ENCODE measurements around the gene GLB1L.
"Not testable (repeated sequence)": the region's sequence is repeated elsewhere in the genome, so short reads cannot be mapped to it uniquely, and the experiment has no call there.

Gene GLB1L

DNA sequence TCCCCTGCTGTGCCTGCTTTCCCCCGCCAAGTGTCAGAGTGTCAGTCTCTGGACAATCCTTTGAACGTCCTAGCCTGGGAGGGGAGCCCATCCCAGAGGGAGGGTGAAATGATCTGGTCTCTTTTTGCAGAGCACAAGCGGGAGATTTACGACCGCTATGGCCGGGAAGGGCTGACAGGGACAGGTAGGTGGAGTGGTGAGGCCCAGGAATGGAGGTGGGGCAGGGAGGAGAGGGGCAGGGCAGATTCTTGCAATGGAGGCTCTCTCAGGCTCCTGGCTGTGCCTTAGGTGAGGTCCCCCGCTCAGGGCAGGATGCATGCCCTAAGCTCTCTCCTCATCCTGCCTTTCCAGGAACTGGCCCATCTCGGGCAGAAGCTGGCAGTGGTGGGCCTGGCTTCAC, 36.3 kb upstream of the GLB1L start:
- H3K4me3 ChIP-seq (ENCODE audit: low read depth, low read length), result no peak overlapping the region

DNA sequence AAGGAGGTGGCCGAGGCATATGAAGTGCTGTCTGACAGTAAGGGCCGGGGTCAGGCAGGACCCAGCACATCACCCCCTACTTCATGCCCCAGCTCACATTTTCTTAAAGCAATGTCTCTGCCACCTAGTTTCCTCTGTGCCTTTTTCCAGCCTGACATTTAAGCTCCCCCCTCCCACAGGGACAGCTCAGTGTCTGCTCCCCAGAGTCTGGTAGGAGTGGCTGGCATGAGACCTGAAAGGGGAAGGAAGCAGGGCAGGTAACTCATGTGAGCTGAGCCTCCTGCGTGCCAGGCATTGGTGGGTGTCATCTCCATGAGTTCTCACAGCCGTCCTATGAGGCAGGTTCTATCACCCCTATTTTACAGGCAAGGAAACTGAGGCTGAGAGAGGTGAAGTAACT, 35.4 kb upstream of the GLB1L start:
- no peak overlapping the region for H3K4me3 ChIP-seq (ENCODE audit: low read depth, low read length)

DNA sequence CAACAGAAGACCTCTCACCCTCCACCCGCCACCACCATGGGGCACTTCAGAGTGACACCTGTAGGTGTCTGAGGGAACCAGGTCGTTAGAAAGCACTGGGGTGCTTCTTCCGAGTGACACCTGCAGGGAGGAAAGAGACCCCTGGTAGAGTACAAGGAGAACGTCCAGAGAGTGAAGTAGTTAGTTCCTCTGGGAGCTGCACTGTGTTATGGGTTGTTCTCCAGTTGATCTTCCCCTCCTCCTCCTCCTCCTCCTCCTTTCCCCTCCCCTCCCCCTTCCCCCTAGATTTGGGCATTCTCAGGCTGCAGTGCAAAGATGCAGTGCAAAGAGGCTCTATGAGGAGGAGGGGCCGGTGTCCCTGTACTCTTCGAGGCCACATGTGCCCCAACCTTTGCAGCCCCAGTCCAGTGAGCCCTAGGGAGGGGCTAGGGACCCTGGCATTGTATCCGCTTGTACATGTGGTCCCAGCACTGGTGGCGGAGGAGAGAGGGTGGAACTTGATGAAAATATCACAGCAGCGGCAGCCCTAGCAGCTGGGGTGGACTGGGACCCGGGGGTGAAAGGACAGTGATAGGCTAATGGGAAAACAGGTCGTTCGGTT, 34.8 kb upstream of the GLB1L start:
- peak overlapping the region; percentile 31 for H3K4me3 ChIP-seq (ENCODE audit: low read depth, low read length)

DNA sequence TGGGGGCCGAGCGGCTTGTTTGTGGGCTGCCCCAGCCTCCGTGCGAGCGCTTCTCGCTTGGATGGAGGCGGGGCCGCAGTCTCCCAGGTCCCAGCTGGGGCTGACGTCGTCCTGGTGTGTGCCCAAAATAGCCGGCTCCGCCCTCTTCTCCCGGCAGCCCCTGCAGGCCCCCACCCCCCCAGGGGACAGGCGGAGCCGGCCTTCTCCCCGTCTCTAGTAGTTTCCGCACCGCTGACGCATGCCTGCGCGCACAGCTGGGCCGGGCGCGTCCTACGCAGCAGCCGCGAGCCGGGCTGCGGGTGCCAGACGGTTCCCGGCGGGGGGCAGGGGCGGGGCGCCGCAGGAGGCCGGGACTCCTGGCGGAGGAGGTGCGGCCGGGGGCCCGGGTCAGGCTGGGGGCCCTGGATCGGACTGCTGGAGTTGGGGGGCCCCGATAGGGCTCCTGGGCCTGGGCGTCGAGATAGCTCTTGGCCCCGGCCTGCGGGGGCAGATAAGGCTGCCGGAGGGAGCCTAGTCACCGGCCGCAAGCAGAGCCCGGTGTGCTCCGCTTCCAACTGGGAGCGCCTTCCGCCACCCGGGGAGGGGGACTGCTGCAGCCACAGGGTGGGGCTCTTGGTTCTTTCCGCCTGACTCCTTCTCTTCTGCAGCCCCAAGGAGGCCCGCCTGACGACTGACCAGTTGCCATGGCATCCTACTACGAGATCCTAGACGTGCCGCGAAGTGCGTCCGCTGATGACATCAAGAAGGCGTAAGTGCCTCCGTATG, 34.1 kb upstream of the GLB1L start, which contains the start of gene DNAJB2:
TSS of gene DNAJB2 (plus strand) at position 216 of the 765 bp plus-strand sequence. CDS start at position 684, 468 bp downstream.
- H3K4me3 ChIP-seq (ENCODE audit: low read depth, low read length), result peak within 1 kb of the TSS; percentile 36

DNA sequence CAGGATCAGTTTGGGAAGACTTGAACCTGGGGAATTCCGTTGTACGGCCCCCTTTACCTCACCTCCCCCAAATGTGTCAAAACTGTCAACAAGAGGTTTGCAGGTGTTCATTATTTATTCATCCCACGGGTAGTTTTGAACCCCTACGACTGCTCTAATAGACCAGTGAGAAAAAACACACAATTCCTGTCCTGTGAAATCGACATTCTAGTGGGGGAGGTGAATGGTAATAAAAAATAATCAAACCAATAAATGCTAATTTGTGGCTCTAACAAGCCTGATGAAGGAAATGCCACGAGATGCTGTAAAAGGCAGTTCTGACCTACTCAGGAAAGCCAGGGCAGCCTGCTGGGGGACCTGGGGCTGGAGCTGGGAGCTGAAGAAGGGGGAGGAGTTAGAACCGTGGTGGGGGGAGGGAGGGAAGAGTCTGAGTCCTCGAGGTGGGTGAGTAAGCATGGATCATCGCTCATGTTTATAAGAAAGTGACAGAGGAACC, 33.5 kb upstream of the GLB1L start:
- H3K4me3 ChIP-seq (ENCODE audit: low read depth, low read length), result peak overlapping the region; percentile 36

DNA sequence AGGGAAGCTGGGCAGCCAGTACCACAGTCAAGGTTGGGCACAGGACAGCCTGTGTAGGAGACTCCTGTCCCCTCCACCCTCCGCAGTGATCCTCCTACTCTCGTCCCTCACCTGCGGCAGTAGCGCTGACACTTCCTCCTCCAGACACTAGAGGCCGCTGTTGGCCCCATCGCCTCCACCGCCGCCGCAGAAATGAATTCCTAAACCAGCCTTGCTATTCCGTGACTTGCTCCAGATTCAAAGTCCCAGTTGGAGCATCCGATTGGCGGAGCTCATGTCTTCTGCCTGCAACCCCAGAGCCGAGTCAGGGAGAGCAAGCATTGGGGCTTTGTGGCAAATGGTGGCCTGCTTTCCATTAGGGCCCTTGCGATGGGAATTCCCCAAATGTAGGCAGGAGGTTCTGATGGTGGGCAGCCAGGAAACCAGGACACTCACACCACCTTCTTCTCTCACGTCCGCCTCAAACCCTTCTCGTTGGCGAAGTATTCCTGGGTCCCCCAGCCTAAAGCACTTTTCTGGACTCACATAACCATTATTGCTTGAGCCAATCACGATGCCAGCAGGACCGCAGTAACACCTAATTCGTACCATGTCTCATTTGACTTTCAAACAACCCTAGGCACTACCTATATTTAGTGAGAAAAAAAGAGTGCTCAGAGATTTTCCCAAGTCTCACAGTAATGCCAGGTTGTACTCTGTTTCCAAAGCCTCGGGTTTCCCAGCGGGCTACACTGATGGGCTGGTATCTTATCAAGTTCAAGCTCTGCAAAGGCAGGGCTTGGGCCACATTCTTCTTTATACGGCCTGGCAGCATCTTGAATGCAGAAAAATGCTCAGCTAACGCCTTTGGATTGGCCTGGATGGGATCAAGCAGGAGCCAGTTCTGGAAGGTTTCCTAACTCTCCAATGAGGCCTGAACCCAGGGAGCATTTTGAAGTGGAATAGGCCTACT, 32.7 kb upstream of the GLB1L start:
- no peak overlapping the region for H3K4me3 ChIP-seq (ENCODE audit: low read depth, low read length)

DNA sequence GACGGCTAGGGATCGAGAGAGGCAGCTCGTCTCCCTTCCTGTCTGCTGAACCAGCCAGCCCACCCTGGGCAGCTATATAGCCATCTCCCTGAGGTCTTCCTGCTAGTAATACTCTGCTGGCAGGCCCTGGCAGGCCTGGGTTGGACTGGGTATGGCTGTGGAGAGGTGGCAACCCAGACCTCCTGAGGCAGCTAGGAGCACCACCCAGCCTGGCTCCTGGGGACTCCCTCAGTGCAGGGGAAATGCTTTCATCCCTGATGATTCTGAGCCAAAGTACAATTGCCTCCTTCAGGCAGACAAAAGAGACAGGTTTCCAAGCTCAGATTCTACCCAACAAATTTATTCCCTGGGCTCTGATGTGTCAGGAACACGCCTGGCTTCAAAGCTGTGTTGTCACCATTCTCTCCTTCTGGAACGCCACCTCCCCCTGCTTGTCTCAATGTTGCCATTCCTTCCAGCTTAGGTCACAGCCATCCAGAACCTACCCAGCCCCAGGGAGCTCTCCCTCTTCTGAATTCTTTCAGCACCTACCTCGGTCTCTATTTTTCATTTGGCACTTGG, 29.2 kb upstream of the GLB1L start:
- no peak overlapping the region for H3K4me3 ChIP-seq (ENCODE audit: low read depth, low read length)

DNA sequence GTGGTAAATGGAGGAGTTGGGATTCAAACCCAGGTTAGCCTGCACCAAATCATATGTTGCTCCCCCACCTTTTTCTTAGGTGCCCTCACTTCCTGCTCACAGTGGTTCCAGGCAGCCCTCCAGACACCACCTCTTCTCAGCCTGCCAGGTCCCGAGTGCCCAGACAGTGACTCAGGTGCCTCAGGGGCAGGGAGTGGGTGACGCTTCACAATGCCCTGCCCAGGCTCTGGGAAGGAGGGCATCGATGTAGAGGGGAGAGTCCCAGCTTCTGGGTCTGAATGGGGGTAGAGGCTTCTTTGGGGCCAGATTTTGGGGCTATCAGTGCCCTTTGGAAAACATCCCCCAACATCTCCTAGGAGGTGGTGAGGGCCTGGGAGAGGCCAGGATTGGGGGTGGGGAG, 28.7 kb upstream of the GLB1L start:
- no peak overlapping the region for H3K4me3 ChIP-seq (ENCODE audit: low read depth, low read length)

DNA sequence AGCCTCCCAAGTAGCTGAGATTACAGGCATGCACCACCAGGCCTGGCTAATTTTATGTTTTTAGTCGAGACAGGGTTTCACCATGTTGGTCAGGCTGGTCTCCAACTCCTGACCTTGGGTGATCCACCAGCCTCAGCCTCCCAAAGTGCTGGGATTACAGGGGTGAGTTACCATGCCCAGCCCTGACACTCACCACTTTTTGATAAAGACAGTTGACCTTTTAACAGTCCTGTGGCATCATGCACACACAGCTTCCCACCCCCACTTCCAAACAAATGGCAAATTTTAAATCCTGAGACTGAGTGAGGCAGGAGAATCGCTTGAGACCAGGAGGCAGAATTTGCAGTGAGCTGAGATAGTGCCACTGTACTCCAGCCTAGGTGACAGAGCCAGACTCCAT, 27.8 kb upstream of the GLB1L start:
- H3K4me3 ChIP-seq (ENCODE audit: low read depth, low read length), result no peak overlapping the region

DNA sequence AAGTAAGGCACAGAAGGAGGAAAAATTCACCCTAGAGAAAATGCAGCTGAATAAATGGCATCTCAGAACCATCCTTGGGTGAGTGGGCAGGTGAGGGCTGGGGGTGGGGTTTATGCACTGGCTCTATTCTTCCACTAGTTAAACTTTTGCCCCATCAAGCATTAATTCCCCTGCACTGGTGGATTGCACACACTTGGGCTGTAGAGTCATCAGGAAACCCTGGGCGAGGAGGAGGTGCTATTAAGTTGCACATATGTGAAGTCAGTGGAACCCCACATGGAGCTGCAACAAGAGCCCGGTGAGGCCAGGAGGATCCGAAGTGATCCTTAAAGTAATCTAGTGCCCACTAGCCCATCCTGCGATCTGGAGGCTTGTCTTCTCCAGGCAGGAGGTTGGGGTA, 27.1 kb upstream of the GLB1L start:
- no peak overlapping the region for H3K4me3 ChIP-seq (ENCODE audit: low read depth, low read length)

DNA sequence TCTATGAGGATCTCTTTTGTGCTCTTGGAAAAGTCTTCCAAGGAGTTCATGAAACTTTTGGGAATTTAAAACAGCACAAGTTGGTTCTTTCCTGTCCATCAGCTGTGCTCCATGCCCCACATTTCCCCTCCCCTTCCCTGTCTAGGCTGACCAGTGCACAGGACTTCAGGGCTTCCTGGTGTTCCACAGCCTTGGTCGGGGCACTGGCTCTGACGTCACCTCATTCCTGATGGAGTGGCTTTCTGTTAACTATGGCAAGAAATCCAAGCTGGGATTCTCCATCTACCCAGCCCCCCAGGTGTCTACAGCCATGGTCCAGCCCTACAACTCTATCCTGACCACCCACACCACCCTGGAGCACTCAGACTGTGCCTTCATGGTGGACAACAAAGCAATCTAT, 25.8 kb upstream of the GLB1L start:
- H3K4me3 ChIP-seq (ENCODE audit: low read depth, low read length), result no peak overlapping the region

DNA sequence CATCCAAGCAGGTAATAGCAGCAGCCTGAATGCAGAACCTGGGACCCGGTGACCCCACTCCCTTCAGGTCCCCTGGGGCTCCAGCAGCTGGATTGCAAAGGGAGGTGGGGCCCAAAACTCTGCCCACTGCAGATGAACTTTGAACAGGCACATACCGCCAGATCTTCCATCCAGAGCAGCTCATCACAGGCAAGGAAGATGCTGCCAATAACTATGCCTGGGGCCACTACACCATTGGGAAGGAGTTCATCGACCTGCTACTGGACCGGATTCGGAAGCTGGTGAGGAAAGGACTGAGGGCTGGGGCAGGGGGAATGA, 24.8 kb upstream of the GLB1L start:
- no peak overlapping the region for H3K4me3 ChIP-seq (ENCODE audit: low read depth, low read length)

DNA sequence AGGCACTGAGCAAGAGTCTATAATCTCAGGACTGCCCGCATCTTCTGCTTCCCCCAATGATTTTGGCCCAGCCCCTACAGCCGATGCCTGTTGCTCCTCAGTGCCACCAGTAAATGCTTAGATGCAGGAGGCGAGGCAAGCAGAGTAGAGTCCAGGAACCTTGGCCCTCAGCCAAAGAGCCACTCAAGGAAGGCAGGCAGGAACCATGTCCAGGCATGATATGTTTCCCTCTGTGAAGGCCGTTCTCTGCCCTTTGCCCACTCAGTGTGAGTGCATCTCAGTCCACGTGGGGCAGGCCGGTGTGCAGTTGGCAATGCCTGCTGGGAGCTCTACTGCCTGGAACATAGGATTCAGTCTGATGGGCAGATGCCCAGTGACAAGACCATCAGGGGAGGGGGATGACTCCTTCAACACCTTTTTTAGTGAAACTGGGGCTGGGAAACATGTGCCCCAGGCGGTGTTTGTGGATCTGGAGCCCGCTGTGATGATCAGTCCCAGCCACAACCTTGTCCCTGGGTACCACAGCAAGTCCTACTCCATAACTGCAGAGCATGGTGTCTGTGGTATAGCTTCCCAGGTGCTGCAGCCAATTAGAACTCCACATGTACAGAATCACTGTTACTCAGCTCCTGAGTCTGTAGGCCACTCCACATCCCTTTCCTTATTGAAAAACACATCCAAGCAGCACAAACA, 24.3 kb upstream of the GLB1L start:
- no peak overlapping the region for H3K4me3 ChIP-seq (ENCODE audit: low read depth, low read length)

DNA sequence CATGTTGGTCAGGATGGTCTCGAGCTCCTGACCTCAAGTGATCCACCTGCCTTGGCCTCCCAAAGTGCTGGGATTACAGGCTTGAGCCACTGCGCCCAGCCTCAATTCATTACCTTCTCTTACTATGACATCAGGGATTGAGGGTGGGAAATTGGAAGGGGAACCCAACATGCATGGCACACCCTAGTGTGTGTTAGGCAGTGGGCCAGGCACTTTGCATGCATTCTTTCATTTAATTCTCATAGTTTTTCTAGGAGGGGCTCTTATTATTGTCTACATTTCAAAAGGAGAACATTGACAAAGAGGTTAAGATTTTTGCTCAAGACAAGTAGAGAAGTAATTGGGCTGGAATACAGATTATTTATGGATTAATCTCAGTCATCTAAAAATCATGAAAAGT, 23.1 kb upstream of the GLB1L start:
- H3K4me3 ChIP-seq (ENCODE audit: low read depth, low read length), result no peak overlapping the region

DNA sequence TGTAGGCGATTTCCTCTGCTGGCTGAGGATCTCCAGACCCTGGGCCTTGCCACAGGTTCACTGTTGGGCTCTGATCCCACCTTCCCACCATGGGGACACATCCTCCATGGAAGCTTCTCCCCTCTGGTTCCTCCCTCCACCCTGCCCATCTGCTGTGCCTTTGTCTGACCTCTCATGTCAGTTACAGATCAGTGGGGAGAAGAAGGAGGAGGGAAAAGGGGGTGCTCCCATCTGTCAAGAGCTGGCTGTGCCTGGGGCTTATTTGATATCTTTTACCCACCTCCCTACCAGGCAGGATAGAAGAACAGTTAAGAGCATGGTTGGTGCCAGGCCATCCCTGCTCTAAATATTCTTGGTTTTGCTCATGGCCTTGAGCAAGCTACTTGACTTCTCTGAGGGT, 21.6 kb upstream of the GLB1L start:
- no peak overlapping the region for H3K4me3 ChIP-seq (ENCODE audit: low read depth, low read length)

DNA sequence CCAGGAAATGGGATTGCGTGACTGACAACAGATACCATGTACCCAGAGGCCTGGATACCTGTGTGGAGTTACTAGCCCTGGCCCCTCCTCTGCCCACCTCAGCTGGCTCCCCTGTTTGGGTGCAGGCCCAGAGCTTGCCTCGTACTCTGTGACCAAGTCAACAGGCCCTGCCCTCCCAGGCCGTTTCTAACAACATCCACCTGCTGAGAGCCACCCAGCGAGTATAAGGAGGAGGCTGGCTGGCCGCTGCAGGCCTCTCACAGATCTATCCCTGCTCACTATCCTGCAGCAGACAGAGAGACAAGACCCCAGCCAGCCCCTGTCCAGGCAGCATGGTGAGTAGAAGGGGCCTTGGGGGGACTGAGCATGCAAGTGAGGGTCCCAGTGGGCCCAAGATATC, 21.0 kb upstream of the GLB1L start:
- no peak overlapping the region for H3K4me3 ChIP-seq (ENCODE audit: low read depth, low read length)

DNA sequence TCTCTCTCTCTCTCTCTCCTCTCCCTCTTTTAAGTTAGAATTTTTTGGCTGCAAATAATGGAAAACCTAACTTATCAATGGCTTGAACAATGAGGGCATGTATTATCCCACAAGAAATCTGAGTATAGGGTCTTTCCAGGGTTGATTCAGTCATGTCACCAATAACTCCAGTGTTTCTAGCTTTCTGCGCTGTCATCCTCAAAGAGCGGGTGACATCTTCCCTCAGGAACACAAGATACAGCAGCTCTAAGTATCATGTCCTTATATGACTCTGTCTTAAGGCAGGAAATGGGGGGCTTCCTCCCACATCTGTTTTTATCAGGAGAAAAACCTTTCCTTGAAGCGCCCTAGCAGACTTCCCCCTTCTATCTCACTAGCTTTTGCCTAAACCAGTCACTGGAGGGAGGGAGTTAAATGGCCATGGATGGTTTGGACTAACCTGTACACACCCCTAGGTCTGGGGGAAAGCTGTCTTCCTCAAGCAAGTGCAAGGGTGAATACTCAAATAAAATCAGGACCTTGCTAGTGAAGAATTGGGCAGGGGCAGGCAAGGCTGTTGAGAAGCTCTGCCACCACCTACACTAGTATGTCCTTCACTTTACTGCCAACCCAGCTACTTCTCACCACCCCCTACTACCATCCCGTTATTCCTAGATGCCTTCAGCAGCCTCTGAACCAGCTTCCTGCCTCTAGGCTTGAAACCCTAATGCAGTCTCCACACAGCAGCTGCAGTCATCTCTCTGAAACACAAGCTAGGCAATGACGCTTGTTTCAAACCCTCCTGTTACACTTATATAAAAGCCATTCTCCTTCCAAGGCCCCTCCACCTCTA, 16.0 kb upstream of the GLB1L start:
- H3K4me3 ChIP-seq (ENCODE audit: low read depth, low read length), result no peak overlapping the region

DNA sequence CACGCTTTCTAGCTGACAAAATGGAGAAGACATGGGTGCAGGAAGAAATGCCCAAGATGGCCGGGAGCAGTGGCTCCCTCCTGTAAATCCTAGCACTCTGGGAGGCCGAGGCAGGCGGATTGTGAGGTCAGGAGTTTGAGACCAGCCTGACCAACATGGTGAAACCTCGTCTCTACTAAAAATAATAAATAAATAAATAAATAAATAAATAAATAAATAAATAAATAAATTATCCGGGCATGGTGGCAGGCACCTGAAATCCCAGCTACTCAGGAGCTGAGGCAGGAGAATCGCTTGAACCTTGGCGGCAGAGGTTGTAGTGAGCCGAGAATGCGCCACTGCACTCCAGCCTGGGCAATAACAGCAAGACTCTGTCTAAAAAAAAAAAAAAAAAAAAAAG, 13.7 kb upstream of the GLB1L start:
- H3K4me3 ChIP-seq (ENCODE audit: low read depth, low read length), result not testable (repeated sequence)

DNA sequence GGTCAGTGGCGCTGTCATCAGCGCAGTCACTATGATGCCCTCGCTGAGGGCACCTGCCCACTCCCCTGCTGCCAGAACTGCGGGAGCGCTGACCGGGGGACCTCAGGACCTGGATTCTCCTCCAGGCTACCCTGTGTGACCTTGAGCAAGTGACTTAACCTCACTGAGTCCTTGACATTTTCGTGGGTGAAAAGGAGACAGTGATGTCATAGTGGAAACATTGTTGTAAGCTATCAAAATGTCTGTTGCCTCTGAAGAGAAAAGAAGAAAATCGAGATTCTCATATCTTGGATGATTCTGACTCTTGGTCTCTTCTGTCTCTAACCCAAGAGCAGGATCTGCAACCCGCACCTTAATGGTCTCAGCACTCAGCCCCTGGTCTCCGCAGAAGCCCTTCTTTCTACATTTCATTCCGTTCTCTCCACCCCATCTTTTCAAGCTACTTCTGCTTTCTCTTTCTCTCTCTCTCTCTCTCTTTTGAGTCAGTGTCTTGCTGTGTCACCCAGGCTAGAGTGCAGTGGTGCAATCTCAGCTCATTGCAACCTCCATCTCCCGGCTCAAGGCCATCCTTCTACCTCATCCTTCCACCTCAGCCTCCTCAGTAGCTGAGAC, 9.5 kb upstream of the GLB1L start:
- no peak overlapping the region for H3K4me3 ChIP-seq (ENCODE audit: low read depth, low read length)
